ENCODE measurements around the gene LHX1. TPM values are rescaled to one million over a fixed set of nuclear protein-coding genes. Genes with fewer than 3 reads are reported as not detected.

The LHX1 gene
- polyA plus RNA-seq, 3 donors: not detected

DNA sequence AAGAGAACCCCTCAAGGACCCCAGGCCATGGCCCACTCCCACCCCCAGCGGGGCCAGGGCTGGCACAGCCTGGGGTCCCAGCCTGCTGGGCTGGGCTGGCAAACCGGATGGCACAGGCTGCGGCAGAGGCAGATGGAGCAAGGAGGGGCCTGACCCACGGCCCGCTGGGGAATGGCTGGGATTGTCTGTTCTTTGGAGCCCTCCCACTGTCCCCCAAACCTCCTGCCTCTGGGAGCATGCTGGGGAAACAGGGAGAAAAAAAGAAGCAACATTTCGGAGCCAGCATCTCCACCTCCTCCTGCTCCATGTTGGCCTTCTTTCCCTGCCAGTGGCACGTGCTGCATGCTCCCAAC lies 37.1 kb upstream of the LHX1 start:
- Mint-ChIP-seq H3K36me3 (no peaks in the 10 kb centered on the region), H3K4me1 (no peaks in the 10 kb centered on the region), H3K4me3 (no peak overlapping the region), H3K9me3 (peaks cover 0 to 2% (median 0%) of the 10 kb centered on the region in 7 donors), H3K27me3 (ENCODE audit: low read depth in 3 of 3) (peaks cover 7 to 23% (median 22%) of the 10 kb centered on the region in 3 donors), H3K27ac (no peak overlapping the region)
- 100% methylated on average over 1 of the region's 7 CpGs for WGBS (ENCODE audit: insufficient coverage)
- intact Hi-C loops (cut with micrococcal nuclease): no loop called here
- Histone ChIP-seq H3K4me1 (ENCODE audit: control insufficient read depth in 1 of 2, insufficient read depth in 2 of 2, low read length in 2 of 2) (no peaks in the 10 kb centered on the region), H3K79me2 (ENCODE audit: insufficient read depth, low read length) (no peaks in the 10 kb centered on the region), H3K27ac (ENCODE audit: low read depth in 1 of 2, low read length in 2 of 2) (no peak overlapping the region), H2AFZ (ENCODE audit: insufficient read depth, low read depth, low read length, poor library complexity, severe bottlenecking) (no peak overlapping the region), H4K20me1 (ENCODE audit: insufficient read depth, low read length) (no peaks in the 10 kb centered on the region), H3K9ac (ENCODE audit: insufficient read depth, low read length, poor library complexity, severe bottlenecking) (no peak overlapping the region), H3K4me3 (replicated peaks in 1 of 3; ENCODE audit: low read depth in 2 of 3, low read length in 3 of 3) (no peak overlapping the region), H3K4me2 (replicated peaks; ENCODE audit: extremely low read depth, low read length, poor library complexity, severe bottlenecking) (no peak overlapping the region), H3K36me3 (replicated peaks in 1 of 2; ENCODE audit: control insufficient read depth in 1 of 2, insufficient read depth in 2 of 2, low read length in 2 of 2) (no peaks in the 10 kb centered on the region), H3K27me3 (ENCODE audit: control insufficient read depth in 2 of 2, insufficient read depth in 2 of 2, low read length in 2 of 2) (peaks cover 0 to 3% of the 10 kb centered on the region in 2 donors), H3K9me3 (replicated peaks in 1 of 2; ENCODE audit: control insufficient read depth in 1 of 2, insufficient read depth in 1 of 2, low read length in 2 of 2) (no peaks in the 10 kb centered on the region)
- DNase-seq: no peak
- TF ChIP-seq, protein P1, sequence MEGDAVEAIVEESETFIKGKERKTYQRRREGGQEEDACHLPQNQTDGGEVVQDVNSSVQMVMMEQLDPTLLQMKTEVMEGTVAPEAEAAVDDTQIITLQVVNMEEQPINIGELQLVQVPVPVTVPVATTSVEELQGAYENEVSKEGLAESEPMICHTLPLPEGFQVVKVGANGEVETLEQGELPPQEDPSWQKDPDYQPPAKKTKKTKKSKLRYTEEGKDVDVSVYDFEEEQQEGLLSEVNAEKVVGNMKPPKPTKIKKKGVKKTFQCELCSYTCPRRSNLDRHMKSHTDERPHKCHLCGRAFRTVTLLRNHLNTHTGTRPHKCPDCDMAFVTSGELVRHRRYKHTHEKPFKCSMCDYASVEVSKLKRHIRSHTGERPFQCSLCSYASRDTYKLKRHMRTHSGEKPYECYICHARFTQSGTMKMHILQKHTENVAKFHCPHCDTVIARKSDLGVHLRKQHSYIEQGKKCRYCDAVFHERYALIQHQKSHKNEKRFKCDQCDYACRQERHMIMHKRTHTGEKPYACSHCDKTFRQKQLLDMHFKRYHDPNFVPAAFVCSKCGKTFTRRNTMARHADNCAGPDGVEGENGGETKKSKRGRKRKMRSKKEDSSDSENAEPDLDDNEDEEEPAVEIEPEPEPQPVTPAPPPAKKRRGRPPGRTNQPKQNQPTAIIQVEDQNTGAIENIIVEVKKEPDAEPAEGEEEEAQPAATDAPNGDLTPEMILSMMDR (IDR thresholded peaks at IDR 0.05): no peak

DNA sequence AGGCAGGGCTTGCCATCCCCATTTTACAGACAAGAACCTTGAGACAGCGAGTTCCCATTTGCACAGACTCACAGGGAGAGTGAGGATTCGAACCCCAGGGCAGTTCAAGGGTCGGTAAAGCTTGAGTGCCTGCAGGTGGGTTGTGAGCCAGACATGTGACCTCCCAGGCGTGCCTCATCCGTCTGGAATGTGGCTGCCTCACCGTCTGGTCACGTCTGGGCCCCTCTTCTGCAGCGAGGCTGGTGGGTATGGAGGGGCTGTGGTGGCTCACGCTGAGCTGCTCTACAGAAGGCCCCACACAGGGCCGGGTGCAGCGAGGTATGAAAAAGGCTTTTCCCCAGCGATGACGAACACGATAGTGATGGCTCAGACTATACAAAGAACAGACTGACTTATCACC lies 35.8 kb upstream of the LHX1 start:
- no peak overlapping the region for H3K4me2 ChIP-seq (replicated peaks; ENCODE audit: extremely low read depth, low read length, poor library complexity, severe bottlenecking)
- no peak overlapping the region for H3K27ac Mint-ChIP-seq
- TF ChIP-seq, protein P1 (IDR thresholded peaks at IDR 0.05): no peak
- no peak overlapping the region for H3K9ac ChIP-seq (ENCODE audit: insufficient read depth, low read length, poor library complexity, severe bottlenecking)
- no peaks in the 10 kb centered on the region for H3K4me1 ChIP-seq (ENCODE audit: control insufficient read depth in 1 of 2, insufficient read depth in 2 of 2, low read length in 2 of 2)
- H3K4me3 ChIP-seq (replicated peaks in 1 of 3; ENCODE audit: low read depth in 2 of 3, low read length in 3 of 3): no peak overlapping the region
- H3K36me3 Mint-ChIP-seq: no peaks in the 10 kb centered on the region
- H3K27ac ChIP-seq (ENCODE audit: low read depth in 1 of 2, low read length in 2 of 2): no peak overlapping the region
- H3K27me3 Mint-ChIP-seq (ENCODE audit: low read depth in 3 of 3): peaks cover 7 to 26% (median 21%) of the 10 kb centered on the region in 3 donors
- no peaks in the 10 kb centered on the region for H4K20me1 ChIP-seq (ENCODE audit: insufficient read depth, low read length)
- H3K4me3 Mint-ChIP-seq: no peak overlapping the region
- no peak for DNase-seq
- H2AFZ ChIP-seq (ENCODE audit: insufficient read depth, low read depth, low read length, poor library complexity, severe bottlenecking): no peak overlapping the region
- H3K79me2 ChIP-seq (ENCODE audit: insufficient read depth, low read length): no peaks in the 10 kb centered on the region
- H3K36me3 ChIP-seq (replicated peaks in 1 of 2; ENCODE audit: control insufficient read depth in 1 of 2, insufficient read depth in 2 of 2, low read length in 2 of 2): no peaks in the 10 kb centered on the region
- no peaks in the 10 kb centered on the region for H3K9me3 ChIP-seq (replicated peaks in 1 of 2; ENCODE audit: control insufficient read depth in 1 of 2, insufficient read depth in 1 of 2, low read length in 2 of 2)
- no peaks in the 10 kb centered on the region for H3K4me1 Mint-ChIP-seq
- peaks cover 0 to 2% (median 0%) of the 10 kb centered on the region in 7 donors for H3K9me3 Mint-ChIP-seq
- intact Hi-C loops (cut with micrococcal nuclease): no loop called here
- WGBS (ENCODE audit: insufficient coverage): 94% methylated on average over 7 of the region's 14 CpGs
- H3K27me3 ChIP-seq (ENCODE audit: control insufficient read depth in 2 of 2, insufficient read depth in 2 of 2, low read length in 2 of 2): peaks cover 0 to 3% of the 10 kb centered on the region in 2 donors
